Activated effector memory CD4-positive, alpha-beta T cell treated with Interleukin-2 at 50 U/mL for 16 hours (primary cell): ENCODE measurements around the gene ANXA2.

ENCODE experiments used
- DNase-seq: peaks from one replicate; pipeline ENCODE4 v3.0.0-alpha.2; 2020

ANXA2 gene

GRCh38 chr15:60386615-60387014 is 11.2 kb downstream of the ANXA2 start:
- no peak for DNase-seq

DNA sequence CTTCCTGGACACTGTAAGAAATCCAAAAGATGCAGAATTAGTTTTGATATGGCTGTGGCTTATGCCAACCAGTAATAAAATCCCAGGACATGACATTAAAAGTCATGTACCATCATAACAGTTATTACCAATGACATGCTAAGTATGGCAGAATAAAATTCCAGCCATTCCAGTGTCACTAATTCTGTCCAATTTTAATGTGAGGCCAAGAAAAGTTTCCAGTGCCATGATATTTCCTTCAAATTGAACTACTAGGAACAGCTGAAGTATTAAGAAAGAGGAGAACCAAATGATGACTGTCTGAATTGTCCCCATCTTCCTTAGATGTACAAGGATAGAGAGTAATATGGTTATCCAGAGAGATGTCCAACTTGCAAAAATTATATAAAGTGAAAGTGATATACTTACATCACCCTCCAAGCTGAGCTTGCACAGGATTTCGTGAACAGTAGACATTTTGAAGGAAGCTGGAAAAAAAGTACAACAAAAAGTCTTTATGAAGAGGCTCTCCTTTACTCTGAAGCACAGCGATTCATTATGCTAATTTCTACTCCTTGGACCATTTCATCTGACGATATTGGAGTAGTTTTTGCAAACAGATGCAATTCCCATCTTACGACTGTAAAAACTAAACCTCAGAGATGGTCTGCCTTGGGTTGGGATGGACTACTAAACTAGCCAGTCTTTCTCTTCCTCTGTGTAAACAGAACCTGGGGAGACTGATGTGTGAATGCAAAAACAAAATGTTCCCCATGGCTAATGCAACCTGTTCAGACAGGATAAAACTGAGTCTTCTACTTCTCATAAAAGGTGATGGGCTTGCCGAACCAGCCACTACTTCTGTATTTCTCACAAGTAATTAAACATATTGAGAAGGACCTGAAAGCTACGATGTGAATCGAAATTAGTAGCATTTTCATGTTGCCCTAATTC is 11.9 kb downstream of the ANXA2 start:
- DNase-seq = no peak

- no peak for DNase-seq
These were observed 13.2 kb downstream of the ANXA2 start for GRCh38 chr15:60384526-60385126.

- no peak for DNase-seq
These were observed 13.7 kb downstream of the ANXA2 start for GRCh38 chr15:60384053-60384452.

DNA sequence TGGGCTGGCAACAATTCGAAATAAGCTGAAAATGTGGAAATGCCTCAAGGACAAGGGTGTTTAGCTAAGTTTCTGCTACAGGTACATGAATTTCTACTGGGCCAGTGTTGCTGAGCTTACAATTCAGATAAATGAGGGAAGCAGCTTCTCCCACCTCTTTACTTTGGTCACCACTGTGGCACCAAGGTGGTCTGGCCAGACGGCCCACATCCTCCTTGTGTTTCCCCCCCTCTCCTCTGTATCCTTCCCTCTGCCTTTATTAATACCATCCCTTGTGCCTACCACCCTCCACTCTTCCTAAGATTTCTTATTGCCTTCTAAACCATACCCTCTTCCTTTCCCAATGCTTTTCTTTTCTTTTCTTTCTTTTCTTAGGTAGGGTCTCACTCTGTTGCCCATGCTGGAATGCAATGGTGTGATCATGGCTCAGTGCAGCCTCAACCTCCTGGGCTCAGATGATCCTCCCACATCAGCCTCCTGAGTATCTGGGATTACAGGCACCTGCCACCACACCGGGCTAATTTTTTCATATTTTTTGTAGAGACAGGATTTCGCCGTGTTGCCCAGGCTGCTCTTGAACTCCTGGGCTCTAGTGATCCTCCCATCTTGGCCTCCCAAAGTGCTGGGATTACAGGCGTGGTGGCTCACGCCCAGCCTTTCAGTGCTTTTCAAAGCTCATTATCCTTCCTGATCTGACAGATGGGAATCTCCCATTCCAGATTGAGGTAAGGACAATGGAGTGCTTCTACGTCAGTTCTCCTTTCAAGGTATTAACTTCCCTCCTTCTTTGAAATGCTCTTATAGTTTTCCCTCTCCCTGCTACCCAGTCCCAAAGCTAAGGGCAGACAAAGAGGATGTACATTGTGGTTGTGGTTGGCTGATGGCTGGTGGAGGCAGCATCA is 14.8 kb downstream of the ANXA2 start:
- no peak for DNase-seq

- no peak for DNase-seq
These were observed 16.5 kb downstream of the ANXA2 start for GRCh38 chr15:60381148-60381788.

DNA sequence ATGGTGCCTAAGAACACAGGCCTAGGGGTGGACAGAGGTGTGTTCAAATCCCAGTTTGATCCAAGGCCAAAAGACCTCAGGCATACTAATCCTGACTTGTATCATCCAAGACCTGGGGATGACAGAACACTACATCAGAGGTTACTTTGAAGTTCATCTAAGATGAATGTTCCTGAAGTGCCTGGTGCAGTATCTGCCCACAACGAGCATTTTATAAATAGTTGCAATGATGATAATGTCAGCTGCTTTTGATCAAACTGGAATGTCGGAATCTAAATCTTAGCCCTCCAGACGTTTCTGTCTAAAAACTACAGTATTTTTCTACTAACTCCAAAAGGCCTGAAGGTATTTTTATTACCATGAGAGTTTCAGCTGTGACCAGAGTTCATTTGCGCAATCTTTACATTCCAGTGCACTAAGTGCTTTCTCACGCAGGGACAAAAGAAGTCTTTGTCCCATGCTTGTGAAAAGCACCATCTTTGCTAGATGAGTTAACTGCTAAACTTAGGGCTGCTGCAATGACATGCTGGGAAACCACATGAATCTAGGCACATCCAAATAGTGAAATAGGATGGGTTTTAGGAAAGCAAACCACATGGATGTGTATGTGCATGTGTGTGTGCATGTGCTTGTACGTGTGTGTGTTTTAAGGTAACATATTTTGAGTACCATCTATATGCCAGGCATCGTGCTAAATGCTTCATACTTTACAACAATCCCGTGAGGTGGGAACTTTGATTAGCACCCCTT is 18.1 kb downstream of the ANXA2 start:
- no peak for DNase-seq

- DNase-seq = no peak
These were observed 18.6 kb downstream of the ANXA2 start for GRCh38 chr15:60379185-60379524.

- no peak for DNase-seq
These were observed 21.1 kb downstream of the ANXA2 start for GRCh38 chr15:60376677-60377095.

GRCh38 chr15:60375306-60375705 is 22.5 kb downstream of the ANXA2 start:
- DNase-seq = no peak

- no peak for DNase-seq
These were observed 23.1 kb downstream of the ANXA2 start for GRCh38 chr15:60374628-60375081.

- no peak for DNase-seq
These were observed 23.6 kb downstream of the ANXA2 start for GRCh38 chr15:60374209-60374608.

- no peak for DNase-seq
These were observed 24.0 kb downstream of the ANXA2 start for GRCh38 chr15:60373745-60374144.

DNA sequence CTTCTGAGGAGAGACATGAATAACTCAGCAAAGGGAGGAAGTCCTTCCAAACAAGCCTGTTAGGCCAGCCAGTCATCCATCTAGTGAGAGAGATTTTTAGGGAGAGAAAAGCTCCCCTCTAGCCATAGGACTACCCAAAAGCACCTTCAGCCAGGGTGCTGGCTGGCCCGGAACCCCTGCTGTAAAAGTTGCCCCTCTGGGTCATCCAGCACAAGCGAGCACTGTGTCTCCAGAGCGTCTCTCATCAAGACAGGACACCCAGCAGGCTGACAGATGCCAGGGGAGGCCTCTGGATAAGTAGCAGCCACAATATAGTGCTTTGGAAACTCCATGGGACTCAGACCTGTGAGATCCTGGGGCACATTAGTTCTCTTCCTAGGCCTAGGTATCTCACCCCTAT is 24.5 kb downstream of the ANXA2 start:
- no peak for DNase-seq

DNA sequence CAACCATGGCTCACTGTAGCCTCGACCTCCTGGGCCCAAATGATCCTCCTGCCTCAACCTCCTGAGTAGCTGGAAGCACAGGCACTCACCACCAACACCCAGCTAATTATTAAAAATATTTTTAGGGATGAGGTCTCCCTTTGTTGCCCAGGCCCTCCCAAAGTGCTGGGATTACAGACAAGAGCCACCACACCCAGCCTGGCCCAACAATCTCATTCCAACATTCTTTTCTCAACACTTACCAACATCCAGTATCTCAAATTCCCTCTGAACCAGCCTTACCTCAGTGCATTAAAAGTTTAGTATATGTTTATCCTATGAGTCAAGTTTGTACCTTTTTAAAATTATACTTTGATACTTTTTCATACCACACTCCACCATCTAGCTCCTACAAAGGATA is 25.0 kb downstream of the ANXA2 start:
- no peak for DNase-seq

GRCh38 chr15:60372227-60372626 is 25.6 kb downstream of the ANXA2 start:
- DNase-seq = no peak

DNA sequence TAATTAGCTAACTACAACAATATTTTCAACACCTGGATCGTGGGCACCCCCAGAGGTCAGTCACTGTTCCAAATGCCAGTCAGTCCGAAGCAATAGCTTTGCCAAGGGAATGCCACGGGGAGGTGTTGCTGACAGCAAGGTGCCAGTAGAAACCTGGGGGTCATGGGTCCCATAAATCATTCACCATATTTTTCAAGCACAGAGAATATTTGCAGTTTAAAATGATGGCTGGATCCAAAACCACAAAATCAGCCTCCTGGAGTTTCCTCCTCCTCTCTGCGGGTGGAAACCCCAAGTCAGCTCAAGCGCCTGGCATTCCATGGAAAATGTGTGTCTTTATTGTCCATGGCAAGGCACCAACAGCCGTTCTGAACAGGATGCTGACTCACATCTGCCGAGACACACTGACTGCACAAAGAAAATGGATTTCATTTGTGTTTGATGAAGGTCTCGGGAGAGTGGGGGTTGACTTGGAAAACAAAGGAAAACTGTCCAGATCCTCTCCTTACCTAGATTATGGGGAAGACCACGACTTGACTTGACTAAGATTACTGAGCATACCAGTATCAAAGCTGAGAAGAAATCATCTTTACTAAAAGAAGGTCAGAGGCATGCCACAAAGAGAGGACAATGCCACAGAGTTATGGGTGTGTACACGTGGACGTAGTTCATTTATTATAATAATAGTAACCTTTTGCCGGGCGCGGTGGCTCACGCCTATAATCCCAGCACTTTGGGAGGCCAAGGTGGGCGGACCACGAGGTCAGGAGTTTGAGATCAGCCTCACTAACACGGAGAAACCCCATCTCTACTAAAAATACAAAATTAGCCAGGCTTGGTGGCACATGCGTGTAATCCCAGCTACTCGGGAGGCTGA is 26.4 kb downstream of the ANXA2 start:
- no peak for DNase-seq

GRCh38 chr15:60370869-60371136 is 27.0 kb downstream of the ANXA2 start:
- DNase-seq = no peak

DNA sequence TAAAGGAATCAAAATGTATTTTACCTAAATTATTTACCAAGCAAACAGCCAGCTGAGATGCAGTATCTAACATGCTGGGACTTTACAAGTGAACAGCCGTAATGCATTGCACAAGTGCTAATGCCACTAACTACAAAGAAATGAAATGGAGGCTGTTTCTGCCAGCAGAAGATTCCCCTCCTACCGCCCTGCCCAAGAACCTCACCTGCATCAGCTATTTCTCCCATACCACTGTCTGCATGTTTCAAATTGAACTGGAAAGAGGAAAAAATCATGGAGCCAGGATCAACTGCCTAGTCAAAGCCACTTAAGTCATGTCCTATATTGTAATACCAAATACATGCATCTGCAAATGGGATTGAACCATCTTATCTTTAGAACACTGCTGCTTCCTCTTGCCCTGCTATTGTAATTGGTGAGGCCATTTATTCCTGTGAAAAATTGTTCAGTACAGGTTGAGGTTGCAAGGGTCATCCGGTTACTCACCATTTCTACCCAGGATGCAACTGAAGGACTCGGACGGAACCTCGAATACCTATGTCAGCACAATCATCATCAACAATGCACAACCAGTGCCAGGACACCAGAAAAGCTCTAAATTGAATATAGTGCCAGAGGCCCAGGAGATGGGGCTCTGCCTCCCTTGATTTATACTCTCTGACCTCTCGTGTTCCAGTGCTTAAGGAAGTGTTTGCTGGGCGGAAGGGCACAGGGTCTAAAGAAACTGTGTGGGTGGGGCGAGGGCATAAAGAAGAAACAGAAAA is 27.5 kb downstream of the ANXA2 start:
- DNase-seq = no peak

- DNase-seq = no peak
These were observed 28.1 kb downstream of the ANXA2 start for GRCh38 chr15:60369696-60370095.

DNA sequence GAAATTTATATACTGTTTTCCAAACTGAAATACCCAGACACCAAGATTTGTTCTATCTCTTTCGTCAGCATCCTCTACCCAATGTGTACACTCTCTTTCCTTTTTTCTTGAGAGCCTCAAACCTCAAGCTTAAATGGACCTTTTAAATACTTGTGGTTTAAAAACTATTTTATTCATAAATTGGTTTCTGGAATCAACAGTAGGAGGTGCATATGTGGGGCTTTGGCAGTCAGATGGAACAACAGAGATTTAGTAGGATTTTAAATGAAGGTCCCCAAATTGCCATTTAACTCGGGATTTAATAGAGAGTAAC is 33.2 kb downstream of the ANXA2 start:
- no peak for DNase-seq
